ENCODE measurements around the gene NUMBL.

Gene NUMBL

DNA sequence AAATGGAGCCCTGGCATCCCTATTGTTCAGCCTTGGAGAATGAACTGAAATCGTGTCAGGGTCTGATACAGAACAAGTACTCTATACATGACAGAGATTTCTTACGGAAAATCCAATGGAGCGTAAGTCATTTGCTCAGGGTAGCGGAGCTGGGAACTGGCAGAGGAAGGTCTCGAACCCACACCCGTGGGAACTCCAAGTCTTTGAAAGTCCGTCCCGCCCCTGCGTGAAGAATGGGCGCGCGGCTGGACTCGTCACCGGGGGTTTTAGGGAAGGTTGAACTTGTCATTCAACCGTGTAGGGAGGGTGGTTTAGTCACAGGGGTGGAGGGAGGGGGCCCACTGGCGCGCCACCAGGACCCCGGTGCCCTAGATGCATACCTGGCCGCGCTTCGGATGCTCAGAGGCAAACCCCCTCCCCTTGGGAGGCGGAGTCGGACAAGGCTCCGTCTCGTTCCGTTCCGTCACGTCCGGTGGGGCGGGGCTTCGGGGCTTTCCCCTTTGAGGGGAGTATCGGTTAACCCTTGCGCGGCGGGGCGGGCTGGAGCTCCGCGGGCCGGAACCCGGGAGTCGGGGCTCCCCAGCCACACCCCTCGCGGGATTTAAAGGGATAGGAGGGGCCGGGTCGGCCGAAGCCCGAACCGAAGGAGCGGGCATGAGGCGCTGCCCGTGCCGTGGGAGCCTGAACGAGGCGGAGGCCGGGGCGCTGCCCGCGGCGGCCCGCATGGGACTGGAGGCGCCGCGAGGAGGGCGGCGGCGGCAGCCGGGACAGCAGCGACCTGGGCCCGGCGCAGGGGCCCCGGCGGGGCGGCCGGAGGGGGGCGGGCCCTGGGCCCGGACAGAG lies 26.3 kb upstream of the NUMBL start, which contains the start of the genes COQ8B and ITPKC:
Gene COQ8B (minus strand): TSS at position 405 of the 843 bp plus-strand sequence. CDS start 2,254 bp downstream, outside the sequence.
Gene ITPKC (plus strand): TSS at position 631 of the 843 bp plus-strand sequence. CDS start 24 bp downstream, at position 655.
- peak; percentile 78 to 100 (median 98) for DNase-seq

DNA sequence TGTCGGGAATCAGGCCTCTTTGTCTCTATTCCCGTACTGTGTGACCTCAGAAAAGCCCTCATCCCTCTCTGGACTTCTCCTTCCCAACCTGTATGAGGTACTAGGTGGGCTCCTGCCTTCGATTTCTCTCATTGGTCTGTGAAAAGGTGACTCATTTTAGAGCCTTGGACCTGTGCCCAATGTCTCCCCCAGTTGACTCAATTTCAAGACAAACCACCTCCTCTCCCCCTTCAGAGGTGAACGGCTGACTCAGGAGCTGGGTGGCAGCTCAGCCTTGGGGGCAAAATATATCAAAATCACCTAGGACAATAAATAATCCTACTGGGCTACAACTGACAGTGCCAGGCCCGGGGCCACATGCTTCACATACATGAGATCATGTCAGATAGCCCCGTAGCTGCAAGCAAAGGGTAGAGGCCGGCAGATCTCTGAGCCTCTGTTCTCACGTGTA lies 25.6 kb upstream of the NUMBL start:
- peak in 8 of 58 donors; percentile 35 to 67 (median 54) for DNase-seq

DNA sequence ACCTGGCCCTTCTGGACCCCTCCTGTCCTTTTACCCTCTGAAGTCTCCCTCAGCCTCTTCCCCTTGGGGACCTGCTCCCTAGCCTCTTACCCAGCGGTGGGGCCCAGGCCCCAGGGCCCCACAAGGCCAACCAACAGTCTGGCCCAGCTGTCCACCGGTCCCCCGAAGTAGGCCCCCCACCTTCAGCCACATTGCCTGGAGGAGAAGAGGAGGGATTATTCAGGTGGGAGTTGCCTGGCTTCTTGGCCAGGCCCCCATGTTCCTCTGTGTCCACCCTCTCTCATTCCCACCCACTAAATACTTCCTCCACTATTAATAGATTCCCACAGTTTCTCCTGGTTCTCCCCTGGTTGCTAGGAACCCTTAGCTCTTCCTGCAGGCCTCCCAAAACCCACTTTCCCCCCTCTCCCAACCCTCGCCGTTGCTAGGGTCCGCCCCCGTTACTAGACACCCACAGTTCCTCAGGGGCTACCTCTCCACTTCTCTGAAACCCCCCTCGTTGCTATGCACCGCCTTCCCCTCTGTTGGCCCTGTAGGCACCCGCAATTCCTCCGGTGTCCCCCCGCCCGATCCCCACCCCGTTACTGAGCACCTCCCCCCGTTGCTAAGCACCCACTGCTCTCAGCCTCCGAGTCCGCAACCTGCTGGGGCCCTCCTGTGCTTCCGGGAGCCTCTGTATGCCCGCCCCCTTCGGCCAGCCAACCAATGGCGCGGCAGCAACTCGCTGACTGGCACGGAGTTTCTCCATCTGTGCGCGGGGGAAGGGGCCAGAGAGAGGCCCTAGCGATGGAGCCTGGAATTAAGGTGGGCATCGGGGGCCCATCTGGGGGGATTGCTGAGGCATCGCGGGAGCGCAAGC lies 24.2 kb upstream of the NUMBL start:
- peak; percentile 67 to 98 (median 93) for DNase-seq

DNA sequence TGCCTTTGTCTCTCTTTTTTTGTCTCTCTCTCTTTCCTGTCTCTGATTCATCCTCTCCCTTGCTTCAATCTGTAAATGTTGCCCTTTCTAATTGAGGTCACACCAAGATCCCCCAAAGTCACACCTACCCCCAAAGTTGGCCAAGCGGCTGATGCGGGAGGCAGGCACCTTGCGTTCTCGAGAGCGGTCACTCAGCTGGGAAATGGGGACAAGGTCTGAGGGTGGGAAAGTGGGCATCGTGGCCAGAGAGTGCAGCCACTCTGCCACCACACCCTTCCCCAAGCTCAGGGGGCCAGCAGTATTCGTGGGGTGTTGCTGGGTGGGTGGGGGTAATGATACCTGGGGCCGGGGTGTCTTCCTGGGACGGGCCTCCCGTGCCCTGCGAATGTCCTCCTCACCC lies 23.5 kb upstream of the NUMBL start:
- DNase-seq = no peak

DNA sequence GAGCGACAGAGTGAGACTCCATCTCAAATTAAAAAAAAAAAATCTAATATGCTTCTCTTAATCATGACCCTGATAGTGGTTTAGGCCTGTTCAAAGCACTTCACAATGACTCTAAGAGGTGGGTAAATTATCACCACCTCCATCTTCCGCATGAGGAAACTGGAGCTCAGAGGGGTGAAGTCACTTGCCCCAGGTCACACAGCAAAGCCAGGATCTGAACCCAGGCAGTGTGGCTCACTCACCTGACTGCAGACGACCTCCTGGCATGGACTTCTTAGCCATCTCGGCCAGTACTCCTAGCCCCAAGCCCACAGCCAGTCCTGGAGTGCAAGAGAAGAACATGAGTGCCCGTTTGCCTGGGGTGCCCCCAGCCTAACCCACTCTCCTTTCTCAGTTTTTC lies 19.4 kb upstream of the NUMBL start:
- no peak for DNase-seq

DNA sequence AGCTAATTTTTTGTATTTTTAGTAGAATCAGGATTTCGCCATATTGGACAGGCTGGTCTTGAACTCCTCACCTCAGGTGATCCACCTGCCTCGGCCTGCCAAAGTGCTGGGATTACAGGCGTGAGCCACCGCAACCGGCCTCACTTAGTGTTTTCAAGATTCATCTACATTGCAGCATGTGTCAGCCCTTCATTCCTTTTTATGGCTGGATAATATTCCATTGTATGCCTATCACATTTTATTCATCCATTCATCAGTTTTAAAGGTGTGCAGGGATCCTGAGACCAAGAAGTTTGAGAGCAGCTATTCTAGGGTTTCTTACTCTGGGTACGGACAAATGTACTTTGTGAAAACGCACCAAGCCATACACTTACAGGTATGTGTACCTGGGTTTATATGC lies 17.2 kb upstream of the NUMBL start:
- DNase-seq = no peak

DNA sequence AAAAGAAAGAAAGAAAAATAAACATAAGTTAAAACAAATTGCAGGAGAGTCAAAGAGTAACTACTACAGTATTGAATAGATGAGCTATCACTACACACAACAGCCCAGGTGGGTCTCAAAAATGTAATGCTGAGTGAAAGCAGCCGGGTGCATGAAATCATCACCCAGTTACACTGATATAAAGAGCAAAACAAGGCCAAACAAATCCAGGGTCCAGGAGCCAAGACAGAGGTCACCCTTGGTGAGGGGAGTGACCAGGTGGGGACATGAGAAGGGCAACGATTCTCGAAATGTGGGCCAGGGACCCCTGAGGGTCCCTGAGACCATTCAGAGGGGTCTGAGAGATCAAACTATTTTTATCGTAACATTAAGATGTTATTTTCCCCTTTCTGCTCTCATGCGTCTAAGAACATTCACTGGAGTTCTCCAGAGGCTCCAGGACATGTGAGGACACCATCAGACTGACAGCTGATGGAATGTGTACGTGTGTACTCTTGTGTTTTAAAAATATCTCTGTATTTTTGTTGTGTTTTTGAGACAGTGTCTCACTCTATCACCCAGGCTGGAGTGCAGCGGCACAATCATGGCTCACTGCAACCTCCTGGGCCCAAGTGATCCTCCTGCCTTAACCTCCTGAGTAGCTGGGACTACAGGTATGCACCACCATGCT lies 15.6 kb upstream of the NUMBL start:
- no peak for DNase-seq

DNA sequence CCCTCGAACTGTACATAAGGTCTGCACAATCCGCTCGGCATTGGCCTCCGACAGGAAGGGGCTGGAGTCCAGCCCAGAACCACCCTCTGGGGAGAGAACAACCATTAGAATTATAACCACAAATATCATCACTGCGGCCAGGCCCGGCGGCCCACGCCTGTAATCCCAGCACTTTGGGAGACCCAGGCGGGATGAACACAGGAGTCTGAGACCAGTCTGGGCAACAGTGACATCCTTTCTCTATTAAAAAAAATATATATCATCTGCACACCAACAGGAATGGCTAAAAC lies 14.9 kb upstream of the NUMBL start:
- no peak for DNase-seq

DNA sequence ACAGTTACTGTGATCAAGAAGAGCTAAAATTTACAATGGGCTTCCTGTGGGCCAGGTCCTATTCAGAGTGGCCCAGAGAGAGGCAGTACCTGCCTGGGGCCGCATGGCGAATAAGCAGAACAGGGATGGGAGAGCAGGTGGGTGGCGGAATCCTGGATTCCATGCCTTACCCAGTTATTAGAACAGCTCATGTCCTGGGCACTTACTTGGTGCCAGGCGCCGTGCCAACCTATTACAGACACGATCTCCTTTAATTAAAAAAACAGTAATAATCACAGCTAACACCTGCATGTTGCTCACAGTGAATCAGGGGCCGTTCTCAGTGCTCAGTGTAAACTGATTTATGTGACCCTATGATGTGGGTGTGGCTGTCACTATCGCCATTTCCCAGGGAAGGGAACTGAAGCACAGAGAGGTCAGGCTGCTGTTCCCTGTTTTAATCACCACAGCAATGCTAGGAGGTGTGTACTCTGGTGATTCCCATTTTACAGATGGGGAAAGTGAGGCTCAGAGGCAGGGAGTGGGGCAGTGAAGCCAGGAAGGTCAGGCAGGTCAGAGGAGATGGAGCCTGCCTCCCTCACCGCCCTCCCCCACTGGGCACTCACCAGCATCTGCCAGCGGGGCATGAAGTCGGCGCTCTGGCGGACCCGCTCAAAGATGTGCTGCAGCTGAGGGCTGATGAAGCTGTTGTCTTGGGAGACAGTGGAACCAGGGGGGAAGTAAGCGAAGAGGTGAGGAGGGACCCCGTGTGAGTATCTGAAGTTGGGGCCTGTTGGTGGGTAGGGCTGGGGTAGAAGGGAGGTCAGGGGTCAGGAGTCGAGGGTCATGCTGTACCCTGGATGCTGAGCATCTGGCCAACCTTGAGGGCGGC lies 14.3 kb upstream of the NUMBL start:
- no peak for DNase-seq

DNA sequence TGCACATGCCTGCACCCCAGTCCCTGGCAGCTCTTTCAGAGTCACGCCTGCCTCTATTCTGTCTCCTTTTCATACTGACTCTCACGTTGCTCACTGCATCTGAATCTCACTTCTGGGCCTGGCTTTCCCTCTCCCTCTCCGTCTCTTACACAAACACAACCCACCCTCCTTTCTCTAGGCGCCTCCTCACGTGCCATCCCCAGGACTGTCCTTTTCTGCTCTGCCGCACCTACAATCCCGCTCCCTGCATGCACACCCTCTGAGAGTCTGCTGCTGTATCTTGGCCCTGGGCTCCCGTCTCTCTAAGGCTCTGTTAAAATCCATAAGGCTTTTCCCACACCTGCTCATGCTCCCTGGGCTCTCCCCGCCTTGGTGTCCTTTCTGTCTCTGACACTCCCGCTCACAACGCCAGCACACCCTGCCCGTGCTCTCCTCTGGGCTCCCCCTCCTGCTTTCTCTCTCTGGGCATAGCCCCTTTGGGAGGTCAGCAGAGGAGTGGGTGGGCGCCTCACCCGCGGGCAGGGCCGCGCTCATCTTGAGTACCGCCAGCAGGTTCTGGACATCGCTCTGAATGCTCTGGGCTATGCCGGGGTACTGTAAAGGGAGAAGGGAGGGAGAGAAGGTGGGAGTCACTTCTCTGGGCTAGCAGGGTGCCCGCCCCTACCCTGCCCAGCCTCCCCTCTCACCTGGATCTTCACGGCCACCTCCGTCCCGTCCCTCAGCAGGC lies 12.7 kb upstream of the NUMBL start:
- DNase-seq = peak in 1 of 58 donors; percentile 35

DNA sequence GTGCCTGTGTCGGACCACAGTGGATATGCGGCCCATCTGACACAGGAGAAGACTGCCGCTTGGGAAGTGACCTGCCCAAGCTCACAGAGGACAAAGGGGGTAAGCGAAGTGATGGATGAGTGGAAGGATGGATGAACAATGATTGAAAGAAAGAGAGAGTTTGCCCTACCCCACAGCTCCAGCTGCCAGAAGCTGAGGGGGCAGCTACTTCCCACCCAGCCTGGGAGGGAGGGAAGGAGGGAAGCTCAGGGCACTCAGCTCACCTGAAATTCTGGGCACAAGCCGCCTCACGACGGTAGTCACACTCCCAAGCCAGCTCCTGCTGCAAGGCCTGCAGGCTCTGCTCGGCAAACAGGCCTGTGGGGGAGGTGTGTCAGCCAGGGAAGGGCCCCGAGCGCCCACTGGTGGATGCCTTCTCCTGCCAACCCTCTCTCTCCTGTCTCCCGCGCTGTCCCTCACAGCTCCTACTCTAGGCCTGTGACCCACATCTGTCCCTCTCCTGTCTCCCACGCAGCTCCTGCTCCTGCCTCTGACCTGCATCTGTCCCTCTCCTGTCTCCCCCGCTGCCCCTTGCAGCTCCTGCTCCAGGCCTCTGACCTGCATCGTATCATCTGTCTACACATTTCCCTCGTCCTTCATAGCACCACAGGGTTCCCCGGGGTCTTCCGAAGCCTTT lies 12.0 kb upstream of the NUMBL start:
- peak in 30 of 58 donors; percentile 6 to 79 (median 34) for DNase-seq

DNA sequence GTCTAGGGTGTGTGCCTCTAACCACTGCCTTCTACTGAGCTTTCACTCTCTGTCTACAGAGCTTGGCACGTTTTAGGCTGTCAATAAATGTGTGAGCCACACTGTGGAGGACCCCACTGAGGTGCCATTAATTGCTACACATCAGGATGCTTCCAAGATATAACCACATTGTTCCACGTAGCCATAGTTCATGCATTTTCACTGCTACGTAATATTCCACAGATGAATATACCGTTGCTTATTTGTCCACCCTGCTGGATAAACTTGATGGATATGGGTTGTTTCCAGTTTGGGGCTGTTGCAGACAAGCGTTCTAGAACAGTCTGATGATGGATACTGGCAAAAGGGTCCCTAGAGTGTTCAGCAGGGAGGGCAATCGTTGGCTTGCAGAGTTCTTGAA lies 11.3 kb upstream of the NUMBL start:
- no peak for DNase-seq

DNA sequence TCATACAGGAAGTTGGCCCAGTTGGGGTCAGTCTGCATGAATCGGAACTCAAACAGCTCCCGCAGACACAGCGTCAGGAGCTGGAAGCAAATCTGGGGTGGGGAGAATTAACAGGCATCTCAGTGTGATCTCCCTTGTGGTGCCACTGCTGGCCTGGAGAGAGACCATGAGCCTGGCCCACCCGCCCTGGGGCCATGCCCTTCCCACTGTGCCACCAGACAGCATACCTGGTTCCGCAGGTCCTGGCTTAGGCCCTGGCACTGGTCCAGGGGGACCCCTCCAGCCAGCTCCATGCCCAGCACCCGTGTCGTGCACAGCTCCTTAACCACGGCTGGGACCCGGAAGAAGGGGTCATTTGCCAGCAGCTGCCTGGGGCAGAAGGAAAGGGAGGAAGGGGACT lies 9.6 kb upstream of the NUMBL start:
- no peak for DNase-seq

DNA sequence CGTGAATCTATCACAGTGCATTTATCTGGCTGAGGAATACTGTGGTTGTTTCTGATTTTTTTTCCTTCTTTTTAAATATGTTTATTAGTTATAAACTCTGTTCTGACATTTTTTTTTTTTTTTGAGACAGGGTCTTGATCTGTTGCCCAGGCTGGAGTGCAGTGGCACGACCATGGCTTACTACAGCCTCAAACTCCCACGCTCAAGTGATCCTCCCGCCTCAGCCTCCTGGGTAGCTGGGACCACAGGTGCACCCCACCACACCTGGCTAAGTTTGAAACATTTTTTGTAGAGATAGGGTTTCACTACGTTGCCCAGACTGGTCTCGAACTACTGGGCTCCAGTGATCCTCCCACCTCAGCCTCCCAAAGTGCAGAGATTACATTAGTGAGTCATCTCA lies 6.6 kb upstream of the NUMBL start:
- DNase-seq = no peak

DNA sequence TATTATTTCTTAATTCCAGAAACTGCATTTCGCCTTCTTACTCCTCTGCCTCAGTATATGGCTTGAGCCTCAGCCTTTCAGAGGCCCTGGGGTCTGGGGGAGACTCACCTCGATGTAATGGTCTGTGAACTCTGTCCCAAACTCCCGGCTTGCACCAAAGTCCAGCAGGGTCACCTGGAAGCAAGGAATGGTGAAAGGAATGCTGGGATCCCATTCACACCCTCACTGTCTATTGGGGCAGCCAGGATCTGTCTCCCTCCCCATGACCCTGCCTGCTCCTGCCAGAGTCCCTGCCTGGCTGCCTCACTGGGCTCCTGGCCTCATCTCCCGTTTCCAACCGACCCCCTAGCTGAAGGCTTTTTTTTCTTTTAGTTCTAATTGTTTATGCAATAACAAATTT lies 5.4 kb upstream of the NUMBL start:
- no peak for DNase-seq

DNA sequence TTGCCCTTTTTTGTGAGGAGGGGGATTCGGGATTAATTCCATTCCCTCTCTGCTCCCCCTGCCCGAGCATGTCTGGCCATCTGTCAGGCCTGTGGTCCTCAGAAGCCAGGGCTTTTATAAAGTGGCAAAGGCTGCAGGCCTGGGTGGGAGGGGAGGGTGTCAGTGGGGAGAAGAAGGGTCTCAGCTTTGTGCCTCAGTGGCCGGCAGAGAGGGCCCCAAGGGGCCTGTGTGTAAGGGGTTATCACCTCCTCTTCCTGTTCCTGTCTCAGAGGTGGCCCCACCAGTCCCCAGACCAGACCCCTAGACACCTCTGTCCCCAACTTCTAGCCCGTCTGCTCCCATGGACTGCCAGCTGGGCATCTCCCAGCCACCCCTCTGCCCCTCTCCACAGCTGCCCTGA lies 3.4 kb upstream of the NUMBL start:
- no peak for DNase-seq

DNA sequence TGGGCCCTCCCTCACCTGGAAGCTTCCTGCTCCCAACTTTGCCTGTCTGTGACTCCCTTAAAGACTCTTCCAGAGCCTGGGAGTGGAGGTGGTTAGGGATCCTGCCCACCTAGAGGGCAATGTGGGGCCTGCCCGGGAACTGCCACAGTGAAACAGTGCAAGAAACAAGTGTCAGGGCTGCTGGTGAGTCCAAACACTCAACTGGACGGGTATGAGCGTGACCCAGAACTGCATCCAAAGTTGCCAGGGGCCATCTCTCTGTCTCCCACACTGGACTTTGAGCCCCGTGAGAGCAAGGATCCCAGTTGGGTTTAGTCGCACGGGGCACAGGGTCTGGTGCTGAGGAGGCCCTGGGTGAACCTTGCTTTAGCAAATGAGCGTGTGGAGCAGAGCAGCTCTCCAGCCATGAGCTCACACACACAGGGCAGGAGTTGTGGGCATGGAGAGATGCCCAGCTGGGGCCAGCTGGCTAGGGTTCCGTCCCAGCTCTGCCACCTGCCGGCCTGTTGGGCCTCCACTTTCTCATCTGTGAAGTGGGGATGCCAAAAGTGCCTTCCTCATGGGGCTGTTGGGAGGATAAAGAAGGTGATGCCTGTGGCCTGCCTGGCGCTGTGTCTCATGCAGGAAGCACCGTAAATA lies 2.8 kb upstream of the NUMBL start:
- DNase-seq = no peak

DNA sequence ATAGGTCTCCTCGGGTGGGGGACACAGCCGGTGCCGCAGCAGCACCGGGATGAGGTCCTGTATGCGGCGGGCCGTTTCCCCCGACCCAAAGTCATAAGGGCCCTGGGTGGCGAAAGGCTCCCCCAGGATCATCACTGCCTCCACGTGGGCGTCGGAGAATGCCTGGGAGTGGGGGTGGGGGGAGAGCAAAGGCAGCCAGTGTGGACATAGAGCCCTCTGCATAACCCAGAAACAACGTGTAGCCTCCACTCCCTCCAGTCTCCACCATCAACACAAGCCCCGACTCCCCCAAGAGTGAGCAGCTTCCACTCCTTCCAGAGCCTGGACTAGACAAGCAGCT lies 1.7 kb upstream of the NUMBL start:
- DNase-seq = no peak
